HCT116 (cell line): ENCODE measurements around the gene PDE4D. TPM values are rescaled to one million over a fixed set of nuclear protein-coding genes. Genes with fewer than 3 reads are reported as not detected.

Experiments used
- ATAC-seq: fragments of 200-7000 bp; cut with Tn5 transposase; 2 replicates; pipeline ENCODE4 v1.9.1; 2020; ENCODE audit warnings: mild to moderate bottlenecking, moderate library complexity
- BruUV-seq: library from RNA; stranded (reverse); fragments of 400-500 nt; replicated peaks from 2 replicates; lab custom pipeline; 2021; lab: Mats Ljungman, UMichigan
- CTCF ChIA-PET: fragments of 300-600 bp; sonication (Branson Sonifier 250); formaldehyde crosslinking; loops from one replicate; lab custom pipeline; 2021; ENCODE audit warnings: antibody characterized with exemption; lab: Charles Lee
- POLR2A ChIA-PET: fragments of 300-600, 350-600 bp; sonication (Branson Sonifier 250); formaldehyde crosslinking; loops from one replicate; lab custom pipeline; 2021; ENCODE audit warnings: antibody characterized with exemption; lab: Charles Lee
- RAD21 ChIA-PET, 2 experiments: fragments of 300-600 bp; sonication (Branson Sonifier 250); formaldehyde crosslinking; loops; one replicate each; lab custom pipeline; 2023; ENCODE audit warnings: low total read pairs in 2 of 2; ENCODE audit not compliant: uncharacterized antibody in 2 of 2, unreplicated experiment in 2 of 2, low non-redundant PET in 1 of 2; lab: Charles Lee
- DNase-seq: peaks from one replicate; pipeline ENCODE4 v3.0.0-alpha.2; 2010; ENCODE audit warnings: low read depth, low spot score
- H2AFZ ChIP-seq: fragments of 200-600 bp; shearing (Covaris generic), sonication (generic); 2 replicates; pipeline ENCODE4 v1.6.1; 2017; ENCODE audit warnings: low read depth, mixed run types, mixed read lengths, antibody characterized with exemption, low read length; ENCODE audit not compliant: poor library complexity, severe bottlenecking
- H3K27ac ChIP-seq: 2 replicates; pipeline ENCODE4 v1.5.1; 2012; ENCODE audit warnings: low read depth, low read length
- H3K27me3 ChIP-seq: fragments of 200-600 bp; sonication (generic); 2 replicates; pipeline ENCODE4 v1.6.1; 2016; ENCODE audit warnings: mixed run types, low read length, mixed read lengths; ENCODE audit not compliant: insufficient read depth
- H3K36me3 ChIP-seq, 2 experiments: fragments of 200-500 bp in 1 of 2; fragments of 200-600 bp in 1 of 2; sonication (Bioruptor generic) in 1 of 2; sonication (generic) in 1 of 2; 2 replicates each; pipeline versions ENCODE4 v1.5.1 to v1.6.1; 2014 to 2016; ENCODE audit warnings: low read length in 2 of 2, inconsistent platforms in 1 of 2, mixed read lengths in 1 of 2, mixed run types in 1 of 2; ENCODE audit not compliant: insufficient read depth in 2 of 2, control insufficient read depth in 1 of 2
- H3K4me1 ChIP-seq, 2 experiments: fragments of 200-600 bp in 1 of 2; sonication (generic) in 1 of 2; 2 replicates each; pipeline versions ENCODE4 v1.5.1 to v1.6.1; 2012 to 2017; ENCODE audit warnings: low read length in 2 of 2, inconsistent platforms in 1 of 2, mild to moderate bottlenecking in 1 of 2, mixed read lengths in 1 of 2, mixed run types in 1 of 2, moderate library complexity in 1 of 2; ENCODE audit not compliant: insufficient read depth in 2 of 2, control insufficient read depth in 1 of 2
- H3K4me2 ChIP-seq: fragments of 200-600 bp; sonication (generic); 2 replicates; pipeline ENCODE4 v1.6.1; 2017; ENCODE audit warnings: mixed run types, low read length, mixed read lengths
- H3K4me3 ChIP-seq, 2 experiments: fragments of 200-600 bp in 1 of 2; sonication (generic) in 1 of 2; replicated peaks in 1 of 2; 2 replicates each; pipeline ENCODE4 v1.5.1; 2011 to 2016; ENCODE audit warnings: low read length in 2 of 2, control low read depth in 1 of 2, low read depth in 1 of 2, mild to moderate bottlenecking in 1 of 2, mixed read lengths in 1 of 2, mixed run types in 1 of 2
- H3K79me2 ChIP-seq: fragments of 200-600 bp; sonication (generic); 2 replicates; pipeline ENCODE4 v1.6.1; 2017; ENCODE audit warnings: mild to moderate bottlenecking, mixed run types, low read length, moderate library complexity, mixed read lengths; ENCODE audit not compliant: insufficient read depth
- H3K9ac ChIP-seq: fragments of 200-600 bp; sonication (generic); 2 replicates; pipeline ENCODE4 v1.6.1; 2016; ENCODE audit warnings: low read length, mixed read lengths
- H3K9me2 ChIP-seq: fragments of 200-600 bp; sonication (generic), shearing (Covaris generic); 2 replicates; pipeline ENCODE4 v1.6.1; 2017; ENCODE audit warnings: mixed run types, mild to moderate bottlenecking, moderate library complexity; ENCODE audit not compliant: insufficient read depth
- H3K9me3 ChIP-seq, 2 experiments: fragments of 200-500 bp in 1 of 2; fragments of 200-600 bp in 1 of 2; sonication (Bioruptor generic) in 1 of 2; sonication (generic) in 1 of 2; 2 replicates each; pipeline ENCODE4 v1.6.1; 2014 to 2017; ENCODE audit warnings: low read length in 2 of 2, mixed read lengths in 2 of 2, inconsistent platforms in 1 of 2, low read depth in 1 of 2, mild to moderate bottlenecking in 1 of 2, mixed run types in 1 of 2, moderate library complexity in 1 of 2; ENCODE audit not compliant: control insufficient read depth in 1 of 2, insufficient read depth in 1 of 2
- H4K20me1 ChIP-seq: fragments of 200-600 bp; sonication (generic), shearing (Covaris generic); 2 replicates; pipeline ENCODE4 v1.6.1; 2017; ENCODE audit warnings: mixed run types, mild to moderate bottlenecking, moderate library complexity; ENCODE audit not compliant: insufficient read depth
- CEBPB ChIP-seq: IDR thresholded peaks from 2 replicates; pipeline ENCODE4 v1.6.1; 2012; ENCODE audit warnings: low read depth
- EGR1 ChIP-seq: IDR thresholded peaks from 2 replicates; pipeline ENCODE4 v1.6.1; 2012; ENCODE audit warnings: low read depth
- EZH2phosphoT487 ChIP-seq: fragments of 200-600 bp; IDR thresholded peaks from 2 replicates; pipeline ENCODE4 v1.6.1; 2018; ENCODE audit warnings: antibody characterized with exemption, borderline replicate concordance
- FOSL1 ChIP-seq: IDR thresholded peaks from 2 replicates; pipeline ENCODE4 v1.6.1; 2012; ENCODE audit warnings: low read depth
- JUND ChIP-seq: IDR thresholded peaks from 2 replicates; pipeline ENCODE4 v1.6.1; 2012
- POLR2A ChIP-seq: IDR thresholded peaks from 2 replicates; pipeline ENCODE4 v1.7.0; 2011; ENCODE audit warnings: borderline replicate concordance; ENCODE audit not compliant: insufficient read depth, insufficient read length; ENCODE audit errors: extremely low read depth
- POLR2AphosphoS5 ChIP-seq: IDR thresholded peaks from 2 replicates; pipeline ENCODE4 v1.6.1; 2011; ENCODE audit warnings: mild to moderate bottlenecking, low read depth, low read length, moderate library complexity
- RAD21 ChIP-seq: IDR thresholded peaks from 2 replicates; pipeline ENCODE4 v1.6.1; 2012; ENCODE audit warnings: low read depth, mild to moderate bottlenecking
- TCF7L2 ChIP-seq: IDR thresholded peaks from 2 replicates; pipeline ENCODE4 v1.7.0; 2011; ENCODE audit warnings: borderline replicate concordance, inconsistent platforms; ENCODE audit not compliant: insufficient read depth, insufficient read length; ENCODE audit errors: extremely low read depth
- ZBTB33 ChIP-seq: IDR thresholded peaks from 2 replicates; pipeline ENCODE4 v1.6.1; 2011; ENCODE audit warnings: mild to moderate bottlenecking, low read length, moderate library complexity; ENCODE audit not compliant: insufficient replicate concordance; ENCODE audit errors: extremely low read depth
- ZFX ChIP-seq: fragments of 450-650 bp; IDR thresholded peaks from 2 replicates; pipeline ENCODE4 v1.6.1; 2017
- ZNF274 ChIP-seq: fragments of 200-500 bp; sonication (Bioruptor generic); IDR thresholded peaks from 2 replicates; pipeline ENCODE4 v1.6.1; 2014; ENCODE audit warnings: mild to moderate bottlenecking, low read depth, low read length, inconsistent platforms
- intact Hi-C: fragments of 100-400 bp; cut with micrococcal nuclease; formaldehyde crosslinking; loops from 2 replicates; pipeline ENCODE4 v1.10.0; 2022
- total RNA-seq: library from RNA; stranded (reverse); gene quantifications from one replicate; pipeline ENCODE4 v1.2.1, GENCODE V29; 2021; ENCODE audit not compliant: unreplicated experiment
- TF ChIP-seq, protein P1 (sequence below): IDR thresholded peaks from 2 replicates; pipeline ENCODE4 v1.6.1; 2012; ENCODE audit warnings: low read depth
- TF ChIP-seq, protein P2 (sequence below), 3 experiments: fragments of 200-600 bp in 1 of 3; sonication (generic) in 1 of 3; IDR thresholded peaks in 2 of 3; conservative IDR thresholded peaks in 1 of 3; 2 replicates each; pipeline ENCODE4 v1.5.1; 2012 to 2017; ENCODE audit warnings: low read depth in 2 of 3, low read length in 2 of 3, antibody characterized with exemption in 1 of 3, borderline replicate concordance in 1 of 3, control low read depth in 1 of 3, mild to moderate bottlenecking in 1 of 3, mixed read lengths in 1 of 3, mixed run types in 1 of 3, moderate library complexity in 1 of 3; ENCODE audit not compliant: insufficient read depth in 1 of 3

The PDE4D gene
- total RNA-seq, 1 experiment from 2014 or later, result 1.1 TPM

GRCh38 chr5:59088546-59088945 lies 805.0 kb downstream of the PDE4D start:
- intact Hi-C loops, result no loop called here
- Histone ChIP-seq H3K9ac (no peak overlapping the region), H3K9me2 (no peaks in the 10 kb centered on the region), H3K36me3 (no peaks in the 10 kb centered on the region), H3K9me3 (no peaks in the 10 kb centered on the region), H4K20me1 (no peaks in the 10 kb centered on the region), H2AFZ (no peak overlapping the region), H3K27ac (no peak overlapping the region), H3K4me1 (no peaks in the 10 kb centered on the region), H3K4me2 (no peak overlapping the region), H3K4me3 (no peak overlapping the region), H3K79me2 (no peaks in the 10 kb centered on the region), H3K27me3 (peaks cover 50% of the 10 kb centered on the region)
- POLR2A ChIA-PET, result no interaction called here
- ATAC-seq, result no peak
- TF ChIP-seq EGR1 (no peak), ZNF274 (no peak), TCF7L2 (no peak), POLR2AphosphoS5 (no peak), CEBPB (no peak), EZH2phosphoT487 (no peak), ZFX (no peak), ZBTB33 (no peak), JUND (no peak), RAD21 (no peak), FOSL1 (no peak), POLR2A (no peak)
- TF ChIP-seq, protein P1, sequence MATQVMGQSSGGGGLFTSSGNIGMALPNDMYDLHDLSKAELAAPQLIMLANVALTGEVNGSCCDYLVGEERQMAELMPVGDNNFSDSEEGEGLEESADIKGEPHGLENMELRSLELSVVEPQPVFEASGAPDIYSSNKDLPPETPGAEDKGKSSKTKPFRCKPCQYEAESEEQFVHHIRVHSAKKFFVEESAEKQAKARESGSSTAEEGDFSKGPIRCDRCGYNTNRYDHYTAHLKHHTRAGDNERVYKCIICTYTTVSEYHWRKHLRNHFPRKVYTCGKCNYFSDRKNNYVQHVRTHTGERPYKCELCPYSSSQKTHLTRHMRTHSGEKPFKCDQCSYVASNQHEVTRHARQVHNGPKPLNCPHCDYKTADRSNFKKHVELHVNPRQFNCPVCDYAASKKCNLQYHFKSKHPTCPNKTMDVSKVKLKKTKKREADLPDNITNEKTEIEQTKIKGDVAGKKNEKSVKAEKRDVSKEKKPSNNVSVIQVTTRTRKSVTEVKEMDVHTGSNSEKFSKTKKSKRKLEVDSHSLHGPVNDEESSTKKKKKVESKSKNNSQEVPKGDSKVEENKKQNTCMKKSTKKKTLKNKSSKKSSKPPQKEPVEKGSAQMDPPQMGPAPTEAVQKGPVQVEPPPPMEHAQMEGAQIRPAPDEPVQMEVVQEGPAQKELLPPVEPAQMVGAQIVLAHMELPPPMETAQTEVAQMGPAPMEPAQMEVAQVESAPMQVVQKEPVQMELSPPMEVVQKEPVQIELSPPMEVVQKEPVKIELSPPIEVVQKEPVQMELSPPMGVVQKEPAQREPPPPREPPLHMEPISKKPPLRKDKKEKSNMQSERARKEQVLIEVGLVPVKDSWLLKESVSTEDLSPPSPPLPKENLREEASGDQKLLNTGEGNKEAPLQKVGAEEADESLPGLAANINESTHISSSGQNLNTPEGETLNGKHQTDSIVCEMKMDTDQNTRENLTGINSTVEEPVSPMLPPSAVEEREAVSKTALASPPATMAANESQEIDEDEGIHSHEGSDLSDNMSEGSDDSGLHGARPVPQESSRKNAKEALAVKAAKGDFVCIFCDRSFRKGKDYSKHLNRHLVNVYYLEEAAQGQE, result no peak
- TF ChIP-seq, protein P2, sequence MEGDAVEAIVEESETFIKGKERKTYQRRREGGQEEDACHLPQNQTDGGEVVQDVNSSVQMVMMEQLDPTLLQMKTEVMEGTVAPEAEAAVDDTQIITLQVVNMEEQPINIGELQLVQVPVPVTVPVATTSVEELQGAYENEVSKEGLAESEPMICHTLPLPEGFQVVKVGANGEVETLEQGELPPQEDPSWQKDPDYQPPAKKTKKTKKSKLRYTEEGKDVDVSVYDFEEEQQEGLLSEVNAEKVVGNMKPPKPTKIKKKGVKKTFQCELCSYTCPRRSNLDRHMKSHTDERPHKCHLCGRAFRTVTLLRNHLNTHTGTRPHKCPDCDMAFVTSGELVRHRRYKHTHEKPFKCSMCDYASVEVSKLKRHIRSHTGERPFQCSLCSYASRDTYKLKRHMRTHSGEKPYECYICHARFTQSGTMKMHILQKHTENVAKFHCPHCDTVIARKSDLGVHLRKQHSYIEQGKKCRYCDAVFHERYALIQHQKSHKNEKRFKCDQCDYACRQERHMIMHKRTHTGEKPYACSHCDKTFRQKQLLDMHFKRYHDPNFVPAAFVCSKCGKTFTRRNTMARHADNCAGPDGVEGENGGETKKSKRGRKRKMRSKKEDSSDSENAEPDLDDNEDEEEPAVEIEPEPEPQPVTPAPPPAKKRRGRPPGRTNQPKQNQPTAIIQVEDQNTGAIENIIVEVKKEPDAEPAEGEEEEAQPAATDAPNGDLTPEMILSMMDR (IDR thresholded peaks at IDR 0.05 in 2 of 3, conservative IDR thresholded peaks at IDR 0.05 in 1 of 3; ENCODE audit: borderline replicate concordance in 1 of 3, insufficient read depth in 1 of 3, low read depth in 2 of 3, low read length in 2 of 3), result no peak
- RAD21 ChIA-PET, result no interaction called here
- CTCF ChIA-PET, result no interaction called here
- no peak for DNase-seq
- BruUV-seq, result no TSS peak
